Motor neuron (in vitro differentiated cells): Measurements from ENCODE around the gene COL19A1. TPM values are rescaled to one million over a fixed set of nuclear protein-coding genes. Genes with fewer than 3 reads are reported as not detected.
"Not testable (repeated sequence)": the region's sequence is repeated elsewhere in the genome, so short reads cannot be mapped to it uniquely, and the experiment has no call there.

ENCODE experiments used
- ATAC-seq, 8 experiments: fragments of 200-7000 bp; cut with Tn5 transposase; replicated peaks in 6 of 8; 2 replicates each; pipeline ENCODE4 v1.8.0; 2021; ENCODE audit warnings: mild to moderate bottlenecking in 8 of 8, moderate library complexity in 8 of 8
- H3K27ac ChIP-seq, 2 donors: fragments of 250-450 bp; sonication (Bioruptor Pico); 2 replicates each; pipeline ENCODE4 v1.9.0; 2021; ENCODE audit warnings: antibody characterized with exemption in 2 of 2, mild to moderate bottlenecking in 2 of 2, moderate library complexity in 1 of 2
- H3K4me1 ChIP-seq, 2 donors: fragments of 250-450 bp; sonication (Bioruptor Pico); replicated peaks in 1 of 2; 2 replicates each; pipeline ENCODE4 v1.6.1; 2021; ENCODE audit warnings: antibody characterized with exemption in 2 of 2, mild to moderate bottlenecking in 2 of 2, moderate library complexity in 1 of 2
- H3K4me3 ChIP-seq, 5 donors: fragments of 250-450 bp; sonication (Bioruptor Pico); 2 replicates each; pipeline ENCODE4 v1.9.0; 2021; ENCODE audit warnings: antibody characterized with exemption in 5 of 5, mild to moderate bottlenecking in 5 of 5, moderate library complexity in 4 of 5
- WGBS, 10 experiments: fragments of 450-650 bp; shearing (Covaris generic); methylation state at CpG; one replicate each; pipeline ENCODE4 v1.0.0; 2022; 5-methylcytosine and 5-hydroxymethylcytosine counted together
- in situ Hi-C, 9 experiments: fragments of 400-800 bp; cut with MboI; loops; one replicate each; pipeline ENCODE4 v1.15.0; 2021; ENCODE audit warnings: low sequenced_read_pairs in 9 of 9, low pct_unique_long_range_greater_than_20kb in 2 of 9; ENCODE audit not compliant: unreplicated experiment in 9 of 9
- total RNA-seq, 8 experiments: library from RNA; unstranded; fragments of 300-600 nt; gene quantifications; 2 replicates each; pipeline versions ENCODE4 v1.2.3 to v1.2.4, GENCODE V29; 2022

The COL19A1 gene
- total RNA-seq, 8 experiments from 2014 or later, result 0.45 to 5.9 (median 0.92) TPM

- no peaks in the 10 kb centered on the region for H3K4me1 ChIP-seq
- ATAC-seq, result no peak
- in situ Hi-C loops, result no loop called here
- H3K4me3 ChIP-seq, result no peak overlapping the region
- H3K27ac ChIP-seq, result no peak overlapping the region
Observed at GRCh38 chr6:70008189-70008588, 141.8 kb downstream of the COL19A1 start.

DNA sequence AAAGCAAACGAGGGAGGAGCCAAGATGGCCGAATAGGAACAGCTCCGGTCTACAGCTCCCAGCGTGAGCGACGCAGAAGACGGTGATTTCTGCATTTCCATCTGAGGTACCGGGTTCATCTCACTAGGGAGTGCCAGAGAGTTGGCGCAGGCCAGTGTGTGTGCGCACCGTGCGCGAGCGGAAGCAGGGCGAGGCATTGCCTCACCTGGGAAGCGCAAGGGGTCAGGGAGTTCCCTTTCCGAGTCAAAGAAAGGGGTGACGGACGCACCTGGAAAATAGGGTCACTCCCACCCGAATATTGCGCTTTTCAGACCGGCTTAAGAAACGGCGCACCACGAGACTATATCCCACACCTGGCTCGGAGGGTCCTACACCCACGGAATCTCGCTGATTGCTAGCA is 144.0 kb downstream of the COL19A1 start:
- H3K4me3 ChIP-seq, in situ Hi-C loops, ATAC-seq, H3K4me1 ChIP-seq, H3K27ac ChIP-seq: not testable (repeated sequence)
- WGBS, 10 experiments, result 50 to 100% (median 73%) methylated on average over 1 to 11 of the region's 28 CpGs; no CpG with 5 or more reads in 4 of the 10 experiments

GRCh38 chr6:70023201-70023600 is 156.8 kb downstream of the COL19A1 start:
- ATAC-seq, H3K4me3 ChIP-seq, H3K27ac ChIP-seq, in situ Hi-C loops, H3K4me1 ChIP-seq: not testable (repeated sequence)
- 51 to 100% (median 81%) methylated on average over 2 to 8 of the region's 10 CpGs for WGBS, 10 experiments

DNA sequence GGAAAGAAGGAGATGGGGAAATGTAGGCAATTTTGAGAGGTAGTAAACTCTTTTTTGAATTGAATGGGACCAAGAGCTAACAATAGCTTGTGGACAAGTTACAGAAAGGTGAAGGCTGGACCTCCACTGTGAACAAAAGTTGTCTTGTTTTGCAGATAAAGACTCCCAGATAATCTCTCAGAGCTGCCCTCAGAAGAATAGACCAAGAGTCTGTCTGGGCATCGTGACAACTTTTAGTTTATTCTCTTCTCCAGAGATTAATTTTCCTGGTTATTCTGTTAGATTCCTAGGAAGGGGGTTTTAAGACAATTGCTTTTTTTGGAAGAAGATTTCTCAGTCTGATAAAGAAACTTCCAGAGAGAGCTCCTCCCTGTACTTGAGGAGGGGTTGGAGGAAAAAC is 161.9 kb downstream of the COL19A1 start:
- no peak for ATAC-seq
- no peaks in the 10 kb centered on the region for H3K4me1 ChIP-seq
- H3K4me3 ChIP-seq, result no peak overlapping the region
- in situ Hi-C loops, result no loop called here
- 0 to 70% (median 38%) methylated on average over 1 of the region's 1 CpG; no CpG with 5 or more reads in 3 of the 10 experiments for whole genome bisulfite sequencing, 10 experiments
- no peak overlapping the region for H3K27ac ChIP-seq

GRCh38 chr6:70028926-70029325 is 162.6 kb downstream of the COL19A1 start:
- H3K27ac ChIP-seq, result no peak overlapping the region
- no peak for ATAC-seq
- in situ Hi-C loops, result no loop called here
- no peak overlapping the region for H3K4me3 ChIP-seq
- no peaks in the 10 kb centered on the region for H3K4me1 ChIP-seq

- no peak overlapping the region for H3K27ac ChIP-seq
- ATAC-seq, result no peak
- WGBS, 10 experiments, result 0 to 100% (median 90%) methylated on average over 1 to 3 of the region's 3 CpGs; no CpG with 5 or more reads in 1 of the 10 experiments
- H3K4me1 ChIP-seq, result no peaks in the 10 kb centered on the region
- no peak overlapping the region for H3K4me3 ChIP-seq
- in situ Hi-C loops, result no loop called here
Observed at GRCh38 chr6:70033781-70034180, 167.4 kb downstream of the COL19A1 start.

GRCh38 chr6:70037445-70037844 is 171.1 kb downstream of the COL19A1 start:
- whole genome bisulfite sequencing, 10 experiments, result 17 to 92% (median 67%) methylated on average over 1 of the region's 1 CpG; no CpG with 5 or more reads in 3 of the 10 experiments
- in situ Hi-C loops, result no loop called here
- no peaks in the 10 kb centered on the region for H3K4me1 ChIP-seq
- H3K27ac ChIP-seq, result no peak overlapping the region
- no peak overlapping the region for H3K4me3 ChIP-seq
- no peak for ATAC-seq

- H3K4me1 ChIP-seq, result no peaks in the 10 kb centered on the region
- in situ Hi-C loops, result no loop called here
- ATAC-seq, result no peak
- 25 to 100% (median 79%) methylated on average over 1 to 2 of the region's 2 CpGs for WGBS, 10 experiments
- H3K4me3 ChIP-seq, result no peak overlapping the region
- H3K27ac ChIP-seq, result no peak overlapping the region
Observed at GRCh38 chr6:70040766-70041165, 174.4 kb downstream of the COL19A1 start.

GRCh38 chr6:70041411-70041810 is 175.1 kb downstream of the COL19A1 start:
- Histone ChIP-seq H3K27ac (no peak overlapping the region), H3K4me1 (no peaks in the 10 kb centered on the region), H3K4me3 (no peak overlapping the region)
- in situ Hi-C loops, result no loop called here
- WGBS, 10 experiments, result 18 to 100% (median 100%) methylated on average over 1 of the region's 1 CpG; no CpG with 5 or more reads in 1 of the 10 experiments
- ATAC-seq, result no peak

DNA sequence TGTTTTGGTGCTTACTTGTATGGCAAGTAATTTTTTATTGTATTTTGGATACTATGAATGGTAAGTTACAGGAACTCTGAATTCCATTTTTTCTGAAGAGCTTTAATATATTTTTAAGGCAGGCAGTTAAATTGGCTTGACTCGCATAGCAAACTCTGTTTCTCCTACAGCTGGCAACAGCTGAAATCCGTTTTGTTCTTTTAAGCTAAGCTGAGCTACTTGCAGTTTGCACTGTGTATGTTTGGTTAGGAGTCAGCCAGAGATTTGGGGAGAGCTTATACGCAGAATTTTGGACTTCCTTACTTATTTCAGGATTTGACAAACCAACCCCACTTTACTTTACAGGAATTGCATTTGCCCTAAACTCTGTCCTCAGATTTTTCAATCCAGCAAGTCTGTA is 179.1 kb downstream of the COL19A1 start:
- ATAC-seq, result no peak
- Histone ChIP-seq H3K4me3 (no peak overlapping the region), H3K27ac (no peak overlapping the region), H3K4me1 (peaks cover 0 to 10% of the 10 kb centered on the region in 2 donors)
- in situ Hi-C loops, result no loop called here
- WGBS, 10 experiments, result 19 to 93% (median 75%) methylated on average over 1 to 3 of the region's 3 CpGs

GRCh38 chr6:70051197-70052124 is 185.1 kb downstream of the COL19A1 start:
- 17 to 65% (median 48%) methylated on average over 1 to 5 of the region's 5 CpGs; no CpG with 5 or more reads in 1 of the 10 experiments for WGBS, 10 experiments
- in situ Hi-C loops, result no loop called here
- no peak overlapping the region for H3K4me3 ChIP-seq
- peaks cover 8 to 28% of the 10 kb centered on the region in 2 donors for H3K4me1 ChIP-seq
- H3K27ac ChIP-seq, result peak overlapping the region; percentile 16 to 40
- peak in 4 of 8 experiments; percentile 31 to 89 (median 71) for ATAC-seq

DNA sequence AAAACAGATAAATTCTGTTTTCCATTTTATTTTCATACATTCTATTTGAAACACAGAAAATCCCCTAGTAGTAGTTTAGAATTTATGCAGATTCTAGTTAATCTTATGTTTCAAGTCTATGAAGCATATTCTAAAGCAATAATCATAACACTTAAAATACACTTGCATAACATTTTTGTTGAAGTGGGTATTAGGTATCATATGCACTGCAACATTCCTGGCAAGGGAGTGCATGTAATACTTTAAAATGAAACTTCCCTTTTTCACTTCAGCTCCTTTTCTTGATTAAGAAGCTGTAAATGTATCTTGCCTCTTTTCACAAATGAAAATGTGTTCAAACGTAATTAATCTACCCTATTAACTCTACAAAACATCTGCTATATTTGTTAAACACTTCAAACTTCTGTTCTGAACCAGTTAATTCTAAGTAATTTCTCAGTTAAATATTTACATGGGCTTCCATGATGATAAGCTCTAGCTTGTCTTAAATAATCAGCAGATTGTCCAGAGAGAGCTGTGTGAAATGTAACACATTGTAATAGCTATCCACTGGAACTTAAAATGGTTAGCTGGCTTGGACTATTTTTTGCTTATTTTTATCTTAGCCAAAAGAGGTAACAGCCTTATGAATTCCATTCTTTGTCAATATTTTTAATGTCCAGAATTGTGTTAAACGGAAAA is 192.8 kb downstream of the COL19A1 start:
- Histone ChIP-seq H3K4me3 (no peak overlapping the region), H3K27ac (no peak overlapping the region), H3K4me1 (no peaks in the 10 kb centered on the region)
- in situ Hi-C loops, result no loop called here
- 0 to 100% (median 76%) methylated on average over 1 to 2 of the region's 2 CpGs for WGBS, 10 experiments
- ATAC-seq, result peak in 2 of 8 experiments; percentile 70

GRCh38 chr6:70060680-70061079 is 194.3 kb downstream of the COL19A1 start:
- no peak for ATAC-seq
- no peaks in the 10 kb centered on the region for H3K4me1 ChIP-seq
- H3K27ac ChIP-seq, result no peak overlapping the region
- in situ Hi-C loops, result no loop called here
- no peak overlapping the region for H3K4me3 ChIP-seq
- 47 to 100% (median 88%) methylated on average over 2 to 5 of the region's 5 CpGs for WGBS, 10 experiments
